Activated naive CD4-positive, alpha-beta T cell treated with anti-CD3 and anti-CD28 coated beads, Interleukin-2, amount 50 U/mL, for 16 hours (primary cell): Measurements from ENCODE around the gene TTC28.
"Not testable (repeated sequence)": the region's sequence is repeated elsewhere in the genome, so short reads cannot be mapped to it uniquely, and the experiment has no call there.

Experiments
- DNase-seq: peaks from one replicate; pipeline ENCODE4 v3.0.0-alpha.2; 2020

TTC28 gene

DNA sequence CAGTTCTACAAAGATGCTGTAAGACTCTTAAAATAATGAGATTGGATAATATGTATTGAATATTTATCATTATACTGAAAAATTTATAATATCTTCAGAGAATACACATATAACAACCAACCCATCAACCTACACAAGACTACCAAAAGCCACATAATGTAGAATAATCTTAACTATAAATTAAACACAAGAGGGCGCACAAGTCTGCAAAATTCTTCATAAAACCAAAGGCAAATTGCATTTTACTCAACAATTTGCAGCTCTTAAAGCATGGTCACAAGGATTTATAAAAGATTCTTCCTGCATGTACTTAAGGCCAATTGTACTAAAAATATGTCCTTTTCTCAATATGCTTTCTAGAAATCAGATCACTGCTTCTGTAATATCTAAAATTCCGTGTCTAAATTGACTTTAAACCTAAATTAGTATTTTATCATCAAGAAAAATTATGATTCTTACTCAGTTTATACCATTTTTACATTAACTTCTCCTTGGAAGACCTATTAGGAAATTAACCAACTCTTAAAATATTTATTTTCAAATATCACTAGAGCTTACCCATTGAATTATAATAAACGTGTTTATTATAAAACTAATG is 79.0 kb downstream of the TTC28 start:
- DNase-seq, result no peak

DNA sequence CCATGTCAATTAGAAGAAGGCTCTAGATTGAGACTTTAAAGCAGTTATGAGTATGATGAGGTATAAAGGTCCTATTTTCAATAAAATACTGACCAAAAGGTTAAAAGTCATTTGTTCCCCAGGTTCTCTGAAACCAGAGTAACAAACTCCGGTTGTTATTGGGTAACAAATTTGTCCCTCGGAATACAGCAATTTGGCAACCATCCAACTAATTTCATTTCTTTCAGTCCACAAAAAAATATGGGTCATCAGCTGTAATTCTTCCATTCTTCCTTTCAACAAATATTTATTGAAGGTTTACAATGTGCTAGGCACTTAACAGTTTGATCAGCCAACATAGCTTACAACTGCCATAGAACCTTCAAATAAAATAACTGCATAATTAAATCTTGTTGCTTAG is 79.9 kb downstream of the TTC28 start:
- DNase-seq, result no peak

DNA sequence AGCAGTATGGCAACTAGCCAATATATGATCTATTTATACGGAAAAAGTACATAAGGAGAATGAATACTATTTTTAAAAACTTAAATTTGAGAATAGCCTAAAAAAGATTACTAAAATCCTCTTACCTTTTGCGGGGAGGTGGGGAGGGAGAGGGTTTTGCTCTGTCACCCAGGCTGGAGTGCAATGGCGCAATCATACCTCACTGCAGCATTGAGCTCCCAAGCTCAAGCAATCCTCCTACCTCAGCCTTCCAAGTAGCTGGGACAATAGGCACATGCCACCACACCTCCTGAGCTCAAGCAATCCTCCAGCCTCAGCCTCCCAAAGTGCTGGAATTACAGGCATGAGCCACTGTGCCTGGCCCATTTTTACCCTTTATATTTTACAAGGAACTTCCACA is 82.0 kb downstream of the TTC28 start:
- no peak for DNase-seq

DNA sequence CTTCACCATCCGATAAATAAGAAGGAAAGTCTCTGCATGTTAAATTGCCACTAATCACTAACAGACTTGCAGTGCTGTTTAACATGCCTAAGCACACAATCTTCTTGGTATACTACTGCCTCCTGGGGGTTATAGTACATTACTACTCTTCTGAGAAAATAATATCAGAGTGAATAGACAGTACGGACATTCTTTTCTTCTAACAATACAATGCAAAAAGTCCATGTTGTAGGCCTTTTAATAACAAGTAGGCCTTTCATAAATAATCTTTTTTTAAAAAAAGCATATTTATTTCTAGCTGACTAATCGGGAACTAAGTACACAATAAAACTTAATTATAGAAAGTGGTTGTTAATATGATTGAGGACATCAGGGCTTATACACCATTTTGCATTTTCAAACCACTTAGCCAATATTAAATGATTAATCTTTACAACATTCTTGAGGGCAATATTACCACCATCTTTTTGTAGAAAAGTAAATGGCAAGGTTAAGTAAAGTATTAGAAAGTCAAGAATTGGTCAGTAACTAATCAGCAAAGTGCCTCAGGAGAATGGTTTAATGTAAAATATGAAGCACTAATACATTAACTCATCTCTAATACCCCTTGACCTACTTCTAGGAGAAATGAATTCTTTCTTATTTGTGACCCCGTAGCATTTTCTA is 84.7 kb downstream of the TTC28 start:
- no peak for DNase-seq

DNA sequence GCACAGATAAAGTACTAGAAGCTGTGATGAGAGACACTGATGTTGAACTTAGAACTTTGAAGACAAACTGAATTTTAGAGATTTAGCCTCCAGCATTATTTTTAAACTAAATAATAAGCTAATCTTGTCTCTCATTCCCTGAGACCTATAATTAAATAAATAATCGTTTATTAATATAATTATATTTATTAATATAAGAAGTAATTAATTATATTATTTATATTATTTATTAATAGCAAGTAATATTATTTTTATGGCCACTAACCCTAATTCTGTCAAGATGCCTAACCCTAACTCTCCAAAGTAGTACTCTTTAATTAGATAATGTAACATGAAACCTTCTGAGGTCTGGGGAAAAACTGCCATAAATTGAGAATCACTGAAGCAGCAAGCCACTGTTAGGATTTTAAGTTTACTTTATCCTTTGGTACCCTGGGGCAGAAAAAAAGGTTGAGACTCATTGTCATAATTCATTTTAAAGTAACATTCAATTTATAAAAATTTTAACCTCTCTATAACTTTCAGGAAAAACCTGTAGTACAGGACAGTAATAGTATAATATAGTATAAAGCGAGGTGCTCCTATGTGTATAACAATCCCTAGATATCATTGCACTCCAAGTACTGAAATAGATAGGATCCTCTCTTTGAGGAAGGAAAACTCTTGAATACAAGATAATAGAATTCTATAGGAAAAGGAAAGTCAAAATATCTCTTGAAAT is 85.4 kb downstream of the TTC28 start:
- DNase-seq, result no peak

DNA sequence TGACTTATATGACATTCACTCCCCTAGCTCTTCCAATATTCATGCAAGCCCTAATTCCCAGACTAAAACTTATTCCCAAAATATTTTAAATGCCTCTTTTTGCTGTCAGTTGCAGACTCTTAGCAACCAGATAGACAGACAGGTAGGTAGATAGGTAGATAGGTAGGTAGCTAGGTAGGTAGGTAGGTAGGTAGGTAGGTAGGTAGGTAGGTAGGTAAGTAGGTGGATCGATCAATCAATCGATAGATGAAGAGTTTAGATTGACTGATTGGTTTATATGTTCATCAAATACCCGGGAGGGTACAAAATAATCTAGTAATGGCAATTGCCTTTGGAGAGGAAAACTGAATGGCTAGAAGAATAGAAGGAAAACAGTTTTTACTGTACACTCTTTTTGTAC is 86.3 kb downstream of the TTC28 start:
- DNase-seq, result no peak

DNA sequence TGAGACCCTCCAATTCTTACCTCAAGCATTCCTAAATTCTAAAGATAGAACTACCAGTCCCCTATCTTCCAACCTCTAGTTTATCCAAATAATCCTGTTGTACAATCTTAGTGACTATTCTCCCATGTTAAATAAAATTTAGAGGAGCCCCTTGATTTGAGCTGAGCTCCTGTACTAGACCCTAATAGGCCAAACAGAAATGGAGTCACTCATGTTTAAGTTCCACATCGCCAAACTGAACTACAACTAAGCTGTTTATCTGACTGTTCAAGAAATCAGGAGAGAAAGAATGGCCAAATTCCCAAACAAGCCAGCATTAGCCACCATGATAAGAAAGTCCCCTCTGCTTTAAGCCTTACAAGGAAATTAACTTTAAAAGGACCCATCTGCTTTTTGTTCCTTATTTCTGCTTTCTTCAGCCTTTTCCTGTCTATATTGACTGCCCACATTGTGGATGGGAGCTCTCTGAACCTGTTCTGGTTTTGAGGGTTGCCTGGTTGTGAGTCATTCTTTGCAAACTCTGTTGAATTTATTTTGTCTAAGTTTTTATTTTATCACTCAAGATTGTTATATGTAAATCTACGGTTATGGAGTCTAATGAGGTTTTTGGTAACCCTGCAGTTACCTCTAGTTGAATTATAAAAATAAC is 90.4 kb downstream of the TTC28 start:
- DNase-seq, result no peak

DNA sequence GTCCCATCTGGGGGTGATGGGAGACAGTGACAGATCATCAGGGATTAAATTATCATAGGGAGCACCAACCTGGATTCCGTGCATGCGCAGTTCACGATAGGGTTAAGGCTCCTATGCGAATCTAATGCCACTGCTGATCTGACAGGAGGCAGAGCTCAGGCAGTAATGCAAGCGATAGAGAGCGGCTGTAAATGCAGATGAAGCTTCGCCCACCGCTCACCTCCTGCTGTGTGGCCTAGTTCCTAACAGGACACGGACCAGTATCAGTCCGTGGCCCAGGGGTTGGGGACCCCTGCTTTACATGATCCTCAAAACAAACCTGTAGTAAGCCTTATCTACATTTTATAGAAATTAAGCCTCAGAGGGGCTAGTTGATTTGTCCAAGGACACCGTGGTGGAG is 94.3 kb downstream of the TTC28 start:
- DNase-seq, result no peak

DNA sequence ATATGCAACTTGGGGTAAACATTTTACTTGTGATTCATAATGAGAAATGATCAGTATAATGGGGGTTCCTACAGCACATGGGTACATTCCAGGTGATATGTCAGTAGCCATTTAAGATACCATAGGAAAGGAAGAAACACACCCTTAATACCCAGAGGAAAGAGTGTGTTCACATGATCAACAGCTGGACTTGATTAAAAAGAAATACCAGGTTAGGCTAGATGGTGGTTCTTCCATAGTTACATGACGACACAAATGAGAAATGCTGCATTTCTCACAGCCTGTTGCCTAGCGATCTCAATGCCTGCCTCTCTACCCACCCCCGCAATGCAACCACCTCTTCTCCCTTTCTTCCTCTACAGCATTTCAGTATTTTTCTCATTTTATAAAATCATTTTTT is 96.8 kb downstream of the TTC28 start:
- DNase-seq, result no peak

DNA sequence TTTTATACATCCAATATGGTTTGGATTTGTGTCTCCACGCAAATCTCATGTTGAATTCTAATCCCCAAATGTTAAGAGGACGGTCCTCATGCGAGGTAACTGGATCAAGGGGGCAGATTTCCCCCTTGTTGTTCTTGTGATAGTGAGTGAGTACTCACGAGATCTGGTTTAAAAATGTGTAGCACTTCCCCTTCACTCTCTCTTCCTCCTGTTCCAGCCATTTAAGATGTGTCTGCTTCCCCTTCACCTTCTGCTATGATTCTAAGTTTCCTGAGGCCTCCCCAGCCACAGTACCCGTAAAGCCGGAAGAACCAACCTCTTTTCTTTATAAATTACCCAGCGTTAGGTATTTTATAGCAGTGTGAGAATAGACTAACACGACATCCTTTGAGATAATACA is 98.6 kb downstream of the TTC28 start:
- DNase-seq, result no peak

DNA sequence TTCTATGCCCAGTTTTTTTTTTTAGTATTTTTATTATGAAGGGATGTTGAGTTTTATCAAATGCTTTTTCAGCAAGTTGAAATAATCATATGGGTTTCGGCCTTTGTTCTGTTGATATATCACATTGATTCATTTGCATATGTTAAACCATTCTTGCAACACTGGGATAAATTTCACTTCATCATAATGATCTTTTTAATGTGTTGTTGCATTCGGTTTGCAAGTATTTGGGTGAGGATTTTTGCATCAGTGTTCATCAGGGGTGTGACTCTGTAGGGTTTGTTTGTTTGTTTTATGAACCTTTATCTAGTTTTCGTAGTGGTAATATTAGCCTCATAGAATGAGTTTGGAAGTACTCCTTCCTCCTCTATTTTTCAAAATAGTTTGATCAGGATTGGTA is 103.5 kb downstream of the TTC28 start:
- no peak for DNase-seq

DNA sequence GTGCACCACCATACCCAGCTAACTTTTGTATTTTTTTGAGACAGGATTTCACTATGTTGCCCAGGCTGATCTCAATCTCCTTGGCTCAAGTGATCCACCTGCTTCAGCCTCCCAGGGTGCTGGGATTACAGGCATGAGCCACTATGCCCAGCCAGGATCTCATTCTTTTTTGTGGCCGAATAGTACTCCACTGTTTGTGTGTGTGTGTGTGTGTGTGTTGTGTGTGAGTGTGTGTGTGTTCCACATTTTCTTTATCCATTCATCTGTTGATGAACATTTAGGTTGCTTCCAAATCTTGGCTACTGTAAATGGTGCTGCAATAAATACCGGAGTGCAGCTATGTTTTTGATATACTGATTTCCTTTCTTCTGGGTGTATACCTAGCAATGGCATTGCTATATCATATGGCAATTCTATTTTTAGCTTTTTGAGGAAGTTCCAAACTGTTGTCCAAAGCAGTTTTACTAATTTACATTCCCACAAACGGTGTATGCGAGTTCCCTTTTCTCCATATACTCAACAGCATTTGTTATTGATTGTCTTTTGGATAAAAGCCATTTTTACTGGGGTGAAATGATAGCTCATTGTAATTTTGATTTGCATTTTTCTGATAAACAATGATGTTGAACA is 105.4 kb downstream of the TTC28 start:
- no peak for DNase-seq

DNA sequence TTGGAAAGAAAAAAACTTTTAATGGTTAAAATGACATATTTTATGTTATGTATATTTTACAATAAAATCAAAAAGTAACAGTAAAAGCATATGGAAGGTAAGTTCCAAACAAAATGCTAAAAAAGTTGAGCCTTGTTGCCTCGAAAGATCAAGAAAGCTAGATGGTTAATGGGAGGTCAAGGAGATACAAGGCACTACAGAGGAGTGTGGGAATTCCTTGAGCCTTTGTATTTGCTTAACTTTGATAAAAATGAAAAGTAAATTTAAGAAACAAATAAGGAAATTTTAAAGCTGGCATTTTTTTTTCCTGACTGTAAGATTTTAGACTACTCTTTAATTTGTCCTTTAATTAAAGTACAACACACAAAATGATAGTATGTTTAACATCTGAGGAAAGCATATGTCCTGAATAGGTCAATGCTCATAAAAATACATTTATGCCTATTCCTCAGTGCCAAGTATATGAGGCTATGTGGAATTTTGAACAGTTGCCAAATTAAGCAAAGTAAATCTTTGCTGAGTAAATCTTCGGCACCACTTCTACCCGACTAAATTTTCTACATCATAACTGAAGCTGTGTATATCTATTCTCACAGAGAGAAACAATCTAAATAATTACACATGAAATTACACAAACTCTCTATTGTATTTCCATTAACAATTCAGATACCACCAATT is 108.8 kb downstream of the TTC28 start:
- no peak for DNase-seq

DNA sequence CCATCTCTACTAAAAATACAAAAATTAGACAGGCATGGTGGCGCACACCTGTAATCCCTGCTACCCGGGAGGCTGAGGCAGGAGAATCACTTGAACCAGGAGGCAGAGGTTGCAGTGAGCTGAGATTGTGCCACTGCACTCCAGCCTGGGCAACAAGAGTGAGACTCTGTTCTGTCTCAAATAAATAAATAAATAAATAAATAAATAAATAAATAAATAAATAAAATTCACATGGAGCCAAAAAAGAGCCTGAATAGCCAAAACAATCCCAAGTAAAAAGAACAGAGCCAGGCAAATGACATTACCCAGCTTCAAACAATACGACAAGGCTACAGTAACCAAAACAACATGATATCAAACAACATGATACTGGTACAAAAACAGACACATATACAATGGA is 110.7 kb downstream of the TTC28 start:
- not testable (repeated sequence) for DNase-seq

DNA sequence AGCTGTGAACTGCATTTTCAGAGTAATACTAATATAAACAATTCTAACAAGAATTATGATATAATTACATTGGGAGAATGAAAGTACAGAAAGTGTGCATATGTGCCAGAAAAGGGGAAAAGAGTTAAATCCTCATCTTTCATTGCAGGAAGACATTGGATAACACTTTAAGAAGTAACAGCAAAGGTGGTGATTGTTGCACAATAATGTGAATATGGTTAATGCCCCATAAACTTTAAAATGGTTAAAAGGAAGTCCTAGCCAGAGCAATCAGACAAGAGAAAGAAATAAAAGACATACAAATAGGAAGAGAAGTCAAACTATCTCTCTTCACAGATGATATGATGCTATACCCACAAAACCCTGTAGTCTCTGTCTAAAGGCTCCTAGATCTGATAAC is 111.5 kb downstream of the TTC28 start:
- no peak for DNase-seq

DNA sequence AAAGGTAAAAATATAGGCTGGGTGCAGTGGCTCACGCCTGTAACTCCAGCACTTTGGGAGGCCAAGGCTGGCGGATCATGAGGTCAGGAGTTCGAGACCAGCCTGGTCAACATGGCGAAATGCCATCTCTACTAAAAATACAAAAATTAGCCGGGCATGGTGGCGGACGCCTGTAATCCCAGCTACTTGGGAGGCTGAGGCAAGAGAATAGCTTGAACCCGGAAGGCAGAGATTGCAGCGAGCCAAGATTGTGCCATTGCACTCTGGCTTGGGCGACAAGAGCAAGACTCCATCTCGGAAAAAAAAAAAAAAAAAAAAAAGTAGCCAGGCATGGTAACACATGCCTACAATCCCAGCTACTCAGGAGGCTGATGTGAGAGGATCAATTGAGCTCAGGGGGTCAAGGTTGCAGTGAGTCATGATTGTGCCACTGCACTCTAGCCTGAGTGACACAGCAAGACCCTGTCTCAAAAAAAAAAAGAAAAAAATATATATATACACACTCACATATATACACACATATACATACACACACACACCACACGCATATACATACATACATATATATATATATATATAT is 112.6 kb downstream of the TTC28 start:
- DNase-seq, result not testable (repeated sequence)

DNA sequence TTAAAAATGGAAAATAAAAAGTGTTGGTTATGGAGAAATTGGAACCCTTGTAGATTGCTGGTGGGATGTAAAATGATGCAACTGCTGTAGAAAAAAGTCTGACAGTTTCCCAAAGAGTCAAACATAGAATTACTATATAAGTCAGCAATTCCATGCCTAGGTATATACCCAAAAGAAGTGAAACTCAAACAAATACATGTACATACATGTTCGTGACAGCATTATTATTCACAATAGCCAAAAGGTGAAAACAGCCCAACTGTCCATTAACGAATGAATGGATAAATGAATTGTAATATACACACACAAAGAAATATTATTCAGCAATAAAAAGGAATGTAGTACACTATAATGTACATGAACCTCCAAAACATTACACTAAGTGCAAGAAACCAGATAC is 116.0 kb downstream of the TTC28 start:
- DNase-seq, result no peak

DNA sequence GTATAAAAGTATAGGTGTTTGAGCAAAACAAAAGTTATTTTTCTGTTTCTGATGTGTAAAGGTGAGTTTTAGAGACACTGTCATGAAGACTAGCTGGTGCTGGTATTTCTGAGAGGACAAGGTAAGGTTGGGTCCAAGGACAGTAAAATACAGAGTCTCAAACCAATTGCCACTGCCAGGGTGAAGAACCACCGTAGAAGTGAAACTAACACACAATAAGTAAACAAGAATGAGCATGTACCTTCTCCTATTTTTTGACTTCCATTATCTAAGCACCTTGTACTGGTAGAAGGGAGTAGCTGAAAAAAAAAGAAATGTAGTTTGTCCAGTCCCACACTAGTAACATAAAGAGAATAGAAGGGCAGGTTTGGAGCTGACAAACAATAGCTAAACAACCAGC is 117.3 kb downstream of the TTC28 start:
- no peak for DNase-seq

DNA sequence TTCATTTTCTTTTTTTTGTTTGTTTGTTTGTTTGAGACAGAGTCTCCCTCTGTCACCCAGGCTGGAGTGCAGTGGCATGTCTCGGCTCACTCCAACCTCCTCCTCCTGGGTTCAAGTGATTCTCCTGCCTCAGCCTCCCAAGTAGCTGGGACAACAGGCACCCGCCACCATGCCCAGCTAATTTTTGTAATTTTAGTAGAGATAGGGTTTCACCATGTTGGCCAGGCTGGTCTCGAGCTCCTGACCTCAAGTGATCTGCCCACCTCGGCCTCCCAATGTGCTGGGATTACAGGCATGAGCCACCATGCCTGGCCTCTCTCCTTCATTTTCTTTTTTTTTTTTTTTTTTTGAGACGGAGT is 118.9 kb downstream of the TTC28 start:
- DNase-seq, result not testable (repeated sequence)

DNA sequence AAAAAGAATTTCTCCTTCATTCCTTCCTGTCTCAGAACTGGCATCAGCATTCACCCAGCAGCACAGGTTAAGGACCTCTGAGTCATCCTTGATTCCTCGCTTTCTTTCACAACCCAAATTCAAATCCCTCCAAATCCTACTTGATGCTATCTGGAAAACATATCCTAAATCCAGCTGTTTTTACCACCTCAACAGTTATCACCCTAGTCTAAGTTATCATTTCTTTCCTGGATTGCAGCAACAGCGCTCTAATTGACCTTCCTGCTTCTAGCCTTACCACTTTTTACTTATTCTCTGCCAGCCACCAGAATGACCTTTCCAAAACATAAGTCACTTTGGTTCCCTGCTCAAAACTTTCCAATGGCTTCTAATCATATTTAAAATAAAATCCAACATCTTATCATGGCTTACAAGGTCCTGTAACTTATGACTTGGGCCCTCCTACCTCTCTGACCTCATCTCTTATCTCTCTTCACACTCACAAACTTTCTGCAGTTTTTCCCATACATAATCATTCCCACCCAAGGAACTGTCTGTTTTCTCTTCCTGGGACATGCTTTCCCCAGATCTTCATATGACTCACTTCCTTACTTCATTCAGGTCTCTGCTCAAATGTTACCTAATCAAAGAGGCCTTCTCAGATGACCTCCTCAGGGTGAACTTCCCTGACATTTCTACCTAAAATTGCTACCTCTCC is 119.4 kb downstream of the TTC28 start:
- no peak for DNase-seq

DNA sequence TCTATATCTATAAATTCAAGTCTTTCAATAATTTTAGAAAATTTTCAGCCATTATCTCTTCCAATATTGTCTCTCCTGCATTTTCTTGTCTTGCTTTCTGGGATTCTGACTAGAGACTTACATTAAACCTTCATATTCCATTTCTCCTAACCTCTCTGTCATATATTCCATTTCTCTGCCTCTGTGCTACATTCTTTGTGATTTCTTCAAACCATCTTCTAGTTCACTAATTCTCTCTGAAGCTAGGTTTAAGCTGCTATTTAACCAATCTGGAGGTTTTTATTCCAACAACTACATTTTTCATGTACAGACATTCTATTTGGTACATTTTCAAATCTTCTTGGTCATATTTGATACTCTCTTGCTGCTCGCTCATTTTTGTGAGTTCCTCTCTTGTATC is 122.5 kb downstream of the TTC28 start:
- DNase-seq, result no peak
